Vagina (tissue), 2 donors: ENCODE results near the gene SEMA3B. TPM values are rescaled to one million over a fixed set of nuclear protein-coding genes. Genes with fewer than 3 reads are reported as not detected.

Source experiments
- DNase-seq, 2 donors: peaks; one replicate each; pipeline ENCODE4 v3.0.0-alpha.2; 2017; ENCODE audit errors: extremely low spot score in 2 of 2
- H3K27ac ChIP-seq: fragments of 200-600 bp; sonication (generic); one replicate; pipeline ENCODE4 v1.5.1; 2019
- H3K27me3 ChIP-seq: fragments of 200-600 bp; sonication (generic); one replicate; pipeline ENCODE4 v1.5.1; 2019
- H3K36me3 ChIP-seq, 2 donors: fragments of 200-600 bp; sonication (generic); one replicate each; pipeline ENCODE4 v1.5.1; 2017 to 2019
- H3K4me1 ChIP-seq: fragments of 200-600 bp; sonication (generic); one replicate; pipeline ENCODE4 v1.5.1; 2019
- H3K4me3 ChIP-seq, 2 donors: fragments of 200-600 bp; sonication (generic); 1 replicate in 1 of 2; 2 replicates in 1 of 2; pipeline ENCODE4 v1.5.1; 2016 to 2019
- H3K9me3 ChIP-seq: fragments of 200-600 bp; sonication (generic); one replicate; pipeline ENCODE4 v1.5.1; 2019
- CTCF ChIP-seq, 3 experiments: fragments of 450-650 bp in 2 of 3; fragments of 200-600 bp in 1 of 3; sonication (generic) in 1 of 3; IDR thresholded peaks; one replicate each; pipeline ENCODE4 v1.5.1; 2017 to 2019; ENCODE audit warnings: antibody characterized with exemption in 3 of 3, mild to moderate bottlenecking in 2 of 3, moderate library complexity in 2 of 3
- POLR2A ChIP-seq, 2 donors: fragments of 450-650 bp; IDR thresholded peaks; one replicate each; pipeline ENCODE4 v1.6.1; 2017; ENCODE audit warnings: antibody characterized with exemption in 2 of 2, mild to moderate bottlenecking in 2 of 2, moderate library complexity in 2 of 2
- POLR2AphosphoS5 ChIP-seq, 2 donors: sonication (generic); formaldehyde crosslinking; IDR thresholded peaks; one replicate each; pipeline ENCODE4 v1.9.0; 2017; ENCODE audit warnings: antibody characterized with exemption in 2 of 2, mild to moderate bottlenecking in 2 of 2, low read depth in 1 of 2; ENCODE audit not compliant: insufficient read depth in 1 of 2
- intact Hi-C: fragments of 100-400 bp; cut with DNase I; formaldehyde crosslinking; loops from one replicate; pipeline ENCODE4 v1.15.1; 2023
- total RNA-seq: library from RNA; depleted of rRNA; stranded (reverse); fragments of >200 nt; gene quantifications from one replicate; pipeline ENCODE4 v1.2.3, GENCODE V29; 2016

SEMA3B gene
- total RNA-seq, 1 donor from 2014 or later, result 32.9 TPM

DNA sequence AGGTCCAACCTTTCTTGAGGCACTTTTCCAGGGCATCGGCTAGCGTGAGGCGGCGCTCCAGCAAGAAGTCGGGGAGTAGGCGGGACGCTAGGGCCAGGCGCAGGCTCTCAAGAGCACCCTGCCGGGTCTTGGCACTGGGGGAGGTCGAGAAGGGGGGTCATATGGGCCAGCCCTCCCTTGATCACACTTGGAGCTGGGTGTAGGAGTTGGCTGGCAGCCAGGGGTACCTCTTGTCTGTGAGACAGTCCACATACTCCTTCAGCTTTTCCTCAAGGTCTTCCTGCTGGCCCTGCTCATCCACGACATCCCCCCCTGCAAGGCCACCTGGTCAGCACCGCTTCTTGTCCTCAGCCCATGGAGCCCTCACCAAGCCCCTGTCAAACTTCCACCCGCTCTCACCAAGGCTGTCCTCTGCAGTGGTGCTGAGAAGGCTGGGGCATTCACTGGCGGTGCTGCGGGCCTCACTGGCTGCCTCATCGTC lies 21.3 kb downstream of the SEMA3B start:
- no peaks in the 10 kb centered on the region for H3K27me3 ChIP-seq
- TF ChIP-seq POLR2AphosphoS5 (IDR thresholded peaks at IDR 0.05; ENCODE audit: insufficient read depth in 1 of 2, low read depth in 1 of 2), result no peak
- no peak for TF ChIP-seq CTCF (IDR thresholded peaks at IDR 0.05)
- TF ChIP-seq POLR2A (IDR thresholded peaks at IDR 0.05), result no peak
- no peak overlapping the region for H3K4me3 ChIP-seq
- peaks cover 0 to 41% of the 10 kb centered on the region in 2 donors for H3K36me3 ChIP-seq
- no peaks in the 10 kb centered on the region for H3K9me3 ChIP-seq
- peaks cover 27% of the 10 kb centered on the region for H3K4me1 ChIP-seq
- no peak overlapping the region for H3K27ac ChIP-seq
- DNase-seq, result no peak
- intact Hi-C loops, result no loop called here

DNA sequence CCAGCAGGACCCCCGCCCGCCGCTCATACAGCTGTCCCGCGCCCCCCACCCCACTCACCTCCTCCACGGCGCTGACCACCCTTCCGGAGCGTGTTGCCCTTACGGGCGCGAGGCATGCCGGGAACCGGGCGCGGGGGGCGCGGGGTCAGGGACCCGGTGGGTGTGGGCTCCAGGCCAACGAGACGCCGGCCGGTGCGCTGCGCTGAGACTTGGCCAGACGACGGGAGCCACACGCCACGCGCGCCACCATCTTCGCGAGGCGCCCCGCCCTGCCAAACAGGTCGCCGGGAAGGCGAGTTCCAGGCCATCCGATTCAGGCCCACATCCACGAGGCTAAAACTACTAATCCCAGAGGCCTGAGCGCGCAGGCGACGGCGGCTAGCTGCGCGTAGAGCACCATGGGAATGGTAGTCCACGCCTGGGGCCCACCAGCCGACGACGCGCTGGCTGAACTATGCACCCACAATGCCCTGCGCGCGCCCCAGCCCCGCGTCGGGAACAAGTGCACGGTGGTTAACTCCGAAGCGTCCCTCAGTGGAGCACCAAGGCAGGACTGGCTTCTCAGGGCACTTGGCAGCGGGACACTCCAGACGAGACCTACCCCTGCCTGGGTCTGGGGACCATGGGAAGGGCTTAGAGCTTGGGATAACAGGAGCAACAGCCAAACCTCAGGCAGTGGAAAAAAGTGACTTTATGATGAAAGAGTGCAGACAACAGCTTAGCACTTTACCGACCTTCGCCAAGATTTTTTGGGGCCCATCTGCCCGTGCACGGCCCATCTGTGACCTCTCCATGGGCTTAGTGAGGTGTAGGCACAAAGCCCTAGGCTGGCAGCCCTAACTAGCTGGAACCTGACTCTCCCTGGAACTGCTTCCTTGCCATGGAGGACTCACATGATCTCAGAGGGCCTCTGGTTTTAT lies 23.5 kb downstream of the SEMA3B start, which contains the start of gene IFRD2:
Gene IFRD2, minus strand, starts transcription at position 271 of the 920 bp plus-strand sequence. Its CDS starts 155 bp downstream, at position 116.
- Histone ChIP-seq H3K4me1 (peaks cover 29% of the 10 kb centered on the region), H3K27ac (peak within 1 kb of the TSS; percentile 68), H3K36me3 (peaks cover 0 to 34% of the 10 kb centered on the region in 2 donors), H3K4me3 (peak within 1 kb of the TSS; percentile 77 to 84), H3K27me3 (no peaks in the 10 kb centered on the region), H3K9me3 (no peaks in the 10 kb centered on the region)
- intact Hi-C loops, result no loop called here
- DNase-seq, result peak in 1 of 2 donors; percentile 98
- TF ChIP-seq CTCF (IDR thresholded peaks at IDR 0.05) (peak in 1 of 3 experiments; percentile 14), POLR2A (IDR thresholded peaks at IDR 0.05) (peak in 1 of 2 donors; percentile 41), POLR2AphosphoS5 (IDR thresholded peaks at IDR 0.05; ENCODE audit: insufficient read depth in 1 of 2, low read depth in 1 of 2) (peak; percentile 83 to 99)

GRCh38 chr3:50293079-50293801 lies 24.3 kb downstream of the SEMA3B start:
- peak overlapping the region in 1 of 2 donors; percentile 84 for H3K4me3 ChIP-seq

DNA sequence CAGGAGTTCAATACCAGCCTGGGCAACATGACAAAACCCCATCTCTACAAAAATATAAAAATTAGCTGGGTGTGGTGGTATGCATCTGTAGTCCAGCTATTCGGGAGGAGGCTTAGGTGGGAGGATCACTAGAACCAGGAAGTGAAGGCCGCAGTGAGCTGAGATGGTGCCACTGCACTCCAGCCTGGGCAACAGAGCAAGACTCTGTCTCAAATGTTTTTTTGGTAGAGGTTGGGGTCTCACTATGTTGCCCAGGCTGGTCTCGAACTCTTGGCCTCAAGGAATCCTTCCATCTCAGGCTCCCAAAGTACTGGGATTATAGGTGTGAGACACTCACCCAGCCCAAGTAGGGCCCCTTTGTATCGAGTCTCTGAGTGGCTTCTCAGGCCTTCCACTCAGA lies 25.1 kb downstream of the SEMA3B start:
- no peaks in the 10 kb centered on the region for H3K9me3 ChIP-seq
- peaks cover 0 to 18% of the 10 kb centered on the region in 2 donors for H3K36me3 ChIP-seq
- intact Hi-C loops, result no loop called here
- H3K4me3 ChIP-seq, result no peak overlapping the region
- no peaks in the 10 kb centered on the region for H3K27me3 ChIP-seq
- H3K4me1 ChIP-seq, result peaks cover 44% of the 10 kb centered on the region
- H3K27ac ChIP-seq, result no peak overlapping the region
- no peak for TF ChIP-seq CTCF (IDR thresholded peaks at IDR 0.05)
- no peak for DNase-seq

More at GRCh38 chr3:50293079-50293801, 24.3 kb downstream of the SEMA3B start:
- Histone ChIP-seq H3K27me3 (no peaks in the 10 kb centered on the region), H3K27ac (peak overlapping the region; percentile 68), H3K9me3 (no peaks in the 10 kb centered on the region), H3K36me3 (peaks cover 0 to 27% of the 10 kb centered on the region in 2 donors), H3K4me1 (peaks cover 37% of the 10 kb centered on the region)
- TF ChIP-seq POLR2AphosphoS5 (IDR thresholded peaks at IDR 0.05; ENCODE audit: insufficient read depth in 1 of 2, low read depth in 1 of 2) (no peak), CTCF (IDR thresholded peaks at IDR 0.05) (no peak), POLR2A (IDR thresholded peaks at IDR 0.05) (no peak)
- intact Hi-C loops, result no loop called here
- DNase-seq, result no peak
